ENCODE results near the gene LY6G6F. TPM values are rescaled to one million over a fixed set of nuclear protein-coding genes. Genes with fewer than 3 reads are reported as not detected.

LY6G6F gene
- total and polyA plus RNA-seq, 2 donors (not counting 1 experiment from before 2014, with no cell fraction given), result not detected

- Histone ChIP-seq H3K4me2 (replicated peaks; ENCODE audit: low read depth, low read length, poor library complexity, severe bottlenecking) (no peak overlapping the region), H3K27me3 (replicated peaks in 1 of 4; ENCODE audit: control extremely low read depth in 1 of 4, control insufficient read depth in 3 of 4, insufficient read depth in 4 of 4, low read length in 3 of 4) (no peaks in the 10 kb centered on the region), H2AFZ (ENCODE audit: insufficient read depth, low read depth, low read length, poor library complexity, severe bottlenecking) (no peak overlapping the region), H4K20me1 (ENCODE audit: control insufficient read depth, insufficient read depth, low read length, poor library complexity, severe bottlenecking) (no peaks in the 10 kb centered on the region), H3K36me3 (replicated peaks in 1 of 2; ENCODE audit: control extremely low read depth in 1 of 2, control insufficient read depth in 1 of 2, extremely low read depth in 1 of 2, insufficient read depth in 2 of 2, low read length in 1 of 2) (peaks cover 0 to 4% of the 10 kb centered on the region in 2 experiments), H3K79me2 (ENCODE audit: control insufficient read depth, insufficient read depth, low read length) (no peaks in the 10 kb centered on the region), H3K4me3 (ENCODE audit: control extremely low read depth in 1 of 5, extremely low read depth in 1 of 5, insufficient read depth in 1 of 5, low read depth in 2 of 5, low read length in 4 of 5) (no peak overlapping the region), H3K9me3 (ENCODE audit: control extremely low read depth in 1 of 3, control insufficient read depth in 2 of 3, insufficient read depth in 1 of 3, low read length in 2 of 3) (no peaks in the 10 kb centered on the region), H3K4me1 (ENCODE audit: control insufficient read depth in 2 of 2, insufficient read depth in 2 of 2, low read length in 2 of 2) (no peaks in the 10 kb centered on the region), H3K9ac (ENCODE audit: low read length) (no peak overlapping the region), H3K27ac (ENCODE audit: low read length in 2 of 2) (no peak overlapping the region)
- ATAC-seq (ENCODE audit: low read depth), result no peak
- 100% methylated on average over 5 of the region's 8 CpGs for WGBS (ENCODE audit: insufficient coverage)
- Mint-ChIP-seq H3K27me3 (no peaks in the 10 kb centered on the region), H3K9me3 (ENCODE audit: insufficient read depth) (no peaks in the 10 kb centered on the region), H3K4me1 (no peaks in the 10 kb centered on the region), H3K27ac (no peak overlapping the region), H3K4me3 (no peak overlapping the region)
- DNase-seq, result no peak
- POLR2A ChIA-PET, result no interaction called here
- intact Hi-C loops (cut with micrococcal nuclease), result no loop called here
- CTCF ChIA-PET, result interaction anchor here (1.0 kb wide), 1 partner anchor 81 kb away, joined by 3 read pairs; no protein-coding TSS in a partner anchor
- no peak for TF ChIP-seq CTCF (IDR thresholded peaks at IDR 0.05)
- TF ChIP-seq EZH2 (IDR thresholded peaks at IDR 0.05; ENCODE audit: borderline replicate concordance, insufficient read depth, low read depth, low read length, poor library complexity, severe bottlenecking), result no peak
Observed at GRCh38 chr6:31749301-31750036, 42.8 kb downstream of the LY6G6F start.

DNA sequence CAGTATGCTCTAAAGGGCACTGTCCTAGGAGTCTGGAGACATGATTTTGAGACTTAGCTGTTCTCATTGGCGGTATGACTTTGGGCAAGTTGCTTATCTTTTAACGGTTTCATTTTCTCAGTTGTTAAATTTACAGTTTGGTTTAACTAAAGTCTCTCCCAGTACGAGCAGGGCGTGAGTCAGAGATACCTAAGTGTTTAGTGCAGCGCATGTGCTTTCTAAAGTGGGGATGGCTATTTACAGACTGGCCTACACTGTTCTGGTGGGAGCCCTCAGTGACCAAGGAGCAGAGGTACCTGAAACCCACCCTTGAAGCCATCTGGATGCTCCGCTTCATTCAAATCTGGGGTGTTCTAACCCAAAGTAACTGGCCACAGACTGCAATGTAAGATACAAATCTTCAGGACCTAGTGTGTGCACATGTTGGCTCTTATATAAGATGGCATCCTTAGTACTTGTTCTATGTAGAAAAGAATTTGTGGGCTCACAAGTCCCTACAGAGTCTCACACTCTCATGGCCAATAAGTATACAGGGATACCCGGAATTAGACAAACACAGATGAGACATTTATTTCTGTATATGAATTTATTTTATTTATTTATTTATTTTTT lies 43.9 kb downstream of the LY6G6F start:
- H3K27ac Mint-ChIP-seq, result no peak overlapping the region
- no peak overlapping the region for H3K27ac ChIP-seq (ENCODE audit: low read length in 2 of 2)
- no peaks in the 10 kb centered on the region for H3K4me1 ChIP-seq (ENCODE audit: control insufficient read depth in 2 of 2, insufficient read depth in 2 of 2, low read length in 2 of 2)
- intact Hi-C loops (cut with micrococcal nuclease), result no loop called here
- no peaks in the 10 kb centered on the region for H4K20me1 ChIP-seq (ENCODE audit: control insufficient read depth, insufficient read depth, low read length, poor library complexity, severe bottlenecking)
- POLR2A ChIA-PET, result no interaction called here
- WGBS (ENCODE audit: insufficient coverage), result 100% methylated on average over 5 of the region's 7 CpGs
- H3K36me3 ChIP-seq (replicated peaks in 1 of 2; ENCODE audit: control extremely low read depth in 1 of 2, control insufficient read depth in 1 of 2, extremely low read depth in 1 of 2, insufficient read depth in 2 of 2, low read length in 1 of 2), result peaks cover 0 to 4% of the 10 kb centered on the region in 2 experiments
- H3K27me3 ChIP-seq (replicated peaks in 1 of 4; ENCODE audit: control extremely low read depth in 1 of 4, control insufficient read depth in 3 of 4, insufficient read depth in 4 of 4, low read length in 3 of 4), result no peaks in the 10 kb centered on the region
- H2AFZ ChIP-seq (ENCODE audit: insufficient read depth, low read depth, low read length, poor library complexity, severe bottlenecking), result no peak overlapping the region
- DNase-seq (no peak), ATAC-seq (ENCODE audit: low read depth) (no peak)
- CTCF ChIA-PET, result interaction anchor here (1.0 to 2.0 kb wide), 2 partner anchors 21 to 80 kb away, joined by 3 to 4 read pairs; partner anchors contain the start of gene DDAH2
- no peaks in the 10 kb centered on the region for H3K9me3 Mint-ChIP-seq (ENCODE audit: insufficient read depth)
- H3K79me2 ChIP-seq (ENCODE audit: control insufficient read depth, insufficient read depth, low read length), result no peaks in the 10 kb centered on the region
- no peak overlapping the region for H3K4me3 Mint-ChIP-seq
- H3K4me3 ChIP-seq (ENCODE audit: control extremely low read depth in 1 of 5, extremely low read depth in 1 of 5, insufficient read depth in 1 of 5, low read depth in 2 of 5, low read length in 4 of 5), result no peak overlapping the region
- H3K4me2 ChIP-seq (replicated peaks; ENCODE audit: low read depth, low read length, poor library complexity, severe bottlenecking), result no peak overlapping the region
- no peak overlapping the region for H3K9ac ChIP-seq (ENCODE audit: low read length)
- H3K27me3 Mint-ChIP-seq, result no peaks in the 10 kb centered on the region
- TF ChIP-seq CTCF (IDR thresholded peaks at IDR 0.05) (no peak), EZH2 (IDR thresholded peaks at IDR 0.05; ENCODE audit: borderline replicate concordance, insufficient read depth, low read depth, low read length, poor library complexity, severe bottlenecking) (no peak)
- H3K4me1 Mint-ChIP-seq, result no peaks in the 10 kb centered on the region
- no peaks in the 10 kb centered on the region for H3K9me3 ChIP-seq (ENCODE audit: control extremely low read depth in 1 of 3, control insufficient read depth in 2 of 3, insufficient read depth in 1 of 3, low read length in 2 of 3)
